GM20000 (cell line): Measurements from ENCODE around the gene BOD1.

ENCODE experiments used
- DNase-seq: peaks from one replicate; pipeline ENCODE4 v3.0.0; 2012; ENCODE audit warnings: low spot score
- TF ChIP-seq, protein P1 (sequence below): IDR thresholded peaks from 2 replicates; pipeline ENCODE4 v1.5.1; 2012; ENCODE audit warnings: mild to moderate bottlenecking, control low read depth; ENCODE audit errors: extremely low read depth, missing control alignments

BOD1 gene

GRCh38 chr5:173659423-173659822, 43.0 kb upstream of the BOD1 start:
- DNase-seq = no peak
- TF ChIP-seq, protein P1, sequence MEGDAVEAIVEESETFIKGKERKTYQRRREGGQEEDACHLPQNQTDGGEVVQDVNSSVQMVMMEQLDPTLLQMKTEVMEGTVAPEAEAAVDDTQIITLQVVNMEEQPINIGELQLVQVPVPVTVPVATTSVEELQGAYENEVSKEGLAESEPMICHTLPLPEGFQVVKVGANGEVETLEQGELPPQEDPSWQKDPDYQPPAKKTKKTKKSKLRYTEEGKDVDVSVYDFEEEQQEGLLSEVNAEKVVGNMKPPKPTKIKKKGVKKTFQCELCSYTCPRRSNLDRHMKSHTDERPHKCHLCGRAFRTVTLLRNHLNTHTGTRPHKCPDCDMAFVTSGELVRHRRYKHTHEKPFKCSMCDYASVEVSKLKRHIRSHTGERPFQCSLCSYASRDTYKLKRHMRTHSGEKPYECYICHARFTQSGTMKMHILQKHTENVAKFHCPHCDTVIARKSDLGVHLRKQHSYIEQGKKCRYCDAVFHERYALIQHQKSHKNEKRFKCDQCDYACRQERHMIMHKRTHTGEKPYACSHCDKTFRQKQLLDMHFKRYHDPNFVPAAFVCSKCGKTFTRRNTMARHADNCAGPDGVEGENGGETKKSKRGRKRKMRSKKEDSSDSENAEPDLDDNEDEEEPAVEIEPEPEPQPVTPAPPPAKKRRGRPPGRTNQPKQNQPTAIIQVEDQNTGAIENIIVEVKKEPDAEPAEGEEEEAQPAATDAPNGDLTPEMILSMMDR = no peak

DNA sequence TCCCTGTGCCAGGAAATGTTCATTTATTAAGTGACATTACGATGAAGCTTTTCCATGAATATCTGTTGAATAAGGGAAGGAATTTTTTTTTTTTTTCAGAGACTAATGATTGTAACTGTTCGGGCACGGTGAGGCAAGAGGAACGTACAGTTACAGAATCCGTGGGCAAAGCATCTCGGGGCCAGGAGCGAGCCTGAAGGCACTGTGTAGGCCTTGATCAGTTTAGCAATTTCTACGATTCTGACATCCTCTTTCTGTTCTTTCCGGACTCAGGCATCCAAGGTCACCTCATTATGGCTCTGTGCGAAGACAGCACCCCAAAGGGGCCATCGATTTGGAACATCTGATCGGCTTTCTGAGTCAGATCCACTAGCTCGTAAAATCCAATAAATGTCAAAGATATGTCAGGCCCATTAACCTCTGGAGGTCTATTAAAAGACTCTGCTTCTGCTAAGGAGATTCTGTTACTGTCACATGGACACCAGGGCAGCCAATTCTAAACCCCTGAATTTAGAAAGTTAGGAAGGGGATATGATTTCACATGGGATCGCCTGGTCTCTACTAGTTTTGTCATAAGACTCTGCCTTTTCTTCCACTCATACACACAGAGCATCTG, 41.4 kb upstream of the BOD1 start:
- no peak for DNase-seq
- TF ChIP-seq, protein P1 = no peak

DNA sequence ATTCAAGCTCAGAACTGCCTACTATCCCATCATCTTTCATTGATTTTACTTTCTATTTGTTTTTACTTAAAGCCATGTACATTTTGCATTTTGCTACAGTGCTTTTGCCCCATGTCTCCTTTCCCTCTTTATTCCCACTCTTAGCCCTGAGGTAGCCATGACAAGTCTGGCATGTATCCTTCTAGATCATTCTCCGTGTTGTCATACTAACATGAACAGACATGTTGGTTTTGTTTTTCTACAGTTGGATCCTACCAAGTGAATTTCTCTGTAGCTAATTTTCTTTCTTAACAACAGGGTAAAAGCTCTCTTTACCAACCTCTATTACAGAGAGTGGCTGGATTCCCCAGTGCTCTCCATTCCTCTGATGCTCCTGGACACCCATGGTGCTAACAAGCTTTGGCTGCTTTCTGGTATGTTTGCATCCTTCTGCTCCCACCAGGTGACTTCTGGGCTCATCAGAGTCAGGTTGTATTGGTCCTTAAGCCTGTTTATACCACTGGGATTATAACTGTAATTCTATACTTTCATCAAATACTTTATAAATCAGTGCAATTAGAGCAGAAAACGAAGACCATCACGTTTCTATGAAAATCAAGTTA, 38.8 kb upstream of the BOD1 start:
- DNase-seq = no peak
- TF ChIP-seq, protein P1 = no peak

- TF ChIP-seq, protein P1 = no peak
Measured at GRCh38 chr5:173653822-173654523, 37.5 kb upstream of the BOD1 start.

DNA sequence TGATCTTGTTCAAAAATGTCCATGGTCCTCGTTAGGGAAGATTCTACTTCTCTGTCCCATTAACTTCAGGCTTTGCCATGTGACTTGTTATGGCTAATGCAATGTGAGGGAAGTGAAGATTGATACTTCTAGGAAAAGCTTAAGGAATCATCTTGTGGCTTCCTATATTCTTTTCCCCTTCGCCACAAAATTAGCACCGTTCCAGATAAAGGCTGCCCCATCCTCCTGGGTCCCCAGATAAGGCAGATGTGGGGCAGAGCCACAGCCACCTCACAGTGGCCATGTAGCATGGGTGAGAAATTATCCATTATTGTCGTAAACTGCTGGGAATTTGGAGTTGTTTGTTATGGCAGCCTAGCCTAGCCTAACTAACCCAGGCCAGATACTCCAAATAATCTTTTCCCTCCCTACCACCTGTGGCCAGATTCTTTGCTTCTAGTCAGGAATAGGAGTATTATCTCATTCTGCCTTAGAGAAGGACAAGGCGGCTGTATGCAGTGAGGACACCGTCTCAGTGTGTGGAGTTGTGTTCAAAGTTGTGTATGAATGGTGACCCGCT, 31.9 kb upstream of the BOD1 start:
- DNase-seq = no peak
- TF ChIP-seq, protein P1 = no peak

More at GRCh38 chr5:173653822-173654523, 37.5 kb upstream of the BOD1 start:
- no peak for DNase-seq

DNA sequence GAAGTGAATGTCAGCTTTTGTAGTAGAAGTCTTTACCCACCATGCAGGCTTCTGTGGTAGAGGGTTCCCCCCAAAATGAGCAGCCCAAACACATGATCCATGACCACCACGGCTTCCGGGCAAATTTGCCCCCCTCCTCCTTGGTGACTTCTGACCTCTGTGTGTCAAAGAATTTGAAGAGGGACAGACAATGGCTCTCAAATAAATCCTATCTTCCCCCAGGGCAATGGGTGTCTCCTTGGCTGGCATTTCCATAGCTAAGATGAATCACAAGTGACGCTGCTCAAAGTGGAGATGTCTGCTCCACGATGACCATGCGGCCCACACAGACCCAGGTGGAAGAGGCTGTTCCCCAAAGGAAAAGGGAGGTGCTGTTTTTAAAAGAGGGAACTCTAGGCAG, 30.2 kb upstream of the BOD1 start:
- DNase-seq = no peak

More for the DNA sequence above, 30.2 kb upstream of the BOD1 start:
- TF ChIP-seq, protein P1 = no peak
